ENCODE results near the gene RPA3.
A peak's percentile ranks its signal among the peaks of the same experiment; 100 is the strongest.

Gene RPA3

GRCh38 chr7:7732621-7733281 lies 14.3 kb upstream of the RPA3 start:
- peak; percentile 55 for DNase-seq

GRCh38 chr7:7731732-7732131 lies 13.3 kb upstream of the RPA3 start:
- DNase-seq, result no peak

- no peak for DNase-seq
These were observed 2.6 kb upstream of the RPA3 start for GRCh38 chr7:7720750-7721621.

GRCh38 chr7:7720193-7720592 lies 1.8 kb upstream of the RPA3 start:
- DNase-seq, result no peak

GRCh38 chr7:7719236-7719635 lies 829 bp upstream of the RPA3 start:
- DNase-seq, result peak; percentile 44

- no peak for DNase-seq
These were observed 4.7 kb downstream of the RPA3 start for GRCh38 chr7:7713730-7714129.

GRCh38 chr7:7710469-7710868 lies 7.9 kb downstream of the RPA3 start:
- DNase-seq, result no peak

- no peak for DNase-seq
These were observed 9.1 kb downstream of the RPA3 start for GRCh38 chr7:7709291-7709690.

GRCh38 chr7:7707806-7708205 lies 10.6 kb downstream of the RPA3 start:
- DNase-seq, result peak; percentile 25

- no peak for DNase-seq
These were observed 11.2 kb downstream of the RPA3 start for GRCh38 chr7:7707246-7707645.

GRCh38 chr7:7706556-7707172 lies 11.7 kb downstream of the RPA3 start:
- no peak for DNase-seq

GRCh38 chr7:7706101-7706511 lies 12.3 kb downstream of the RPA3 start:
- no peak for DNase-seq

GRCh38 chr7:7705318-7705717 lies 13.1 kb downstream of the RPA3 start:
- DNase-seq, result no peak

- DNase-seq, result no peak
These were observed 13.5 kb downstream of the RPA3 start for GRCh38 chr7:7704867-7705266.

- no peak for DNase-seq
These were observed 15.0 kb downstream of the RPA3 start for GRCh38 chr7:7703427-7703826.

GRCh38 chr7:7702826-7703225 lies 15.6 kb downstream of the RPA3 start:
- DNase-seq, result no peak

GRCh38 chr7:7701527-7701926 lies 16.9 kb downstream of the RPA3 start:
- no peak for DNase-seq

- DNase-seq, result no peak
These were observed 18.4 kb downstream of the RPA3 start for GRCh38 chr7:7699970-7700369.

GRCh38 chr7:7699380-7699779 lies 19.0 kb downstream of the RPA3 start:
- DNase-seq, result no peak

GRCh38 chr7:7698930-7699329 lies 19.5 kb downstream of the RPA3 start:
- DNase-seq, result no peak

GRCh38 chr7:7696458-7697119 lies 21.8 kb downstream of the RPA3 start:
- peak; percentile 25 for DNase-seq

- DNase-seq, result no peak
These were observed 23.1 kb downstream of the RPA3 start for GRCh38 chr7:7695111-7695817.

Measured in fibroblast of skin of scalp (primary cell).